HG03354 (cell line): ENCODE results near the gene RNF144A.

Source experiments
- ATAC-seq: cut with Tn5 transposase; IDR thresholded peaks from one replicate; pipeline ENCODE4 v1.9.1; 2021; ENCODE audit warnings: mild to moderate bottlenecking; ENCODE audit not compliant: unreplicated experiment, poor library complexity, severe bottlenecking

RNF144A gene

GRCh38 chr2:7016148-7016547, 98.9 kb downstream of the RNF144A start:
- ATAC-seq: no peak

DNA sequence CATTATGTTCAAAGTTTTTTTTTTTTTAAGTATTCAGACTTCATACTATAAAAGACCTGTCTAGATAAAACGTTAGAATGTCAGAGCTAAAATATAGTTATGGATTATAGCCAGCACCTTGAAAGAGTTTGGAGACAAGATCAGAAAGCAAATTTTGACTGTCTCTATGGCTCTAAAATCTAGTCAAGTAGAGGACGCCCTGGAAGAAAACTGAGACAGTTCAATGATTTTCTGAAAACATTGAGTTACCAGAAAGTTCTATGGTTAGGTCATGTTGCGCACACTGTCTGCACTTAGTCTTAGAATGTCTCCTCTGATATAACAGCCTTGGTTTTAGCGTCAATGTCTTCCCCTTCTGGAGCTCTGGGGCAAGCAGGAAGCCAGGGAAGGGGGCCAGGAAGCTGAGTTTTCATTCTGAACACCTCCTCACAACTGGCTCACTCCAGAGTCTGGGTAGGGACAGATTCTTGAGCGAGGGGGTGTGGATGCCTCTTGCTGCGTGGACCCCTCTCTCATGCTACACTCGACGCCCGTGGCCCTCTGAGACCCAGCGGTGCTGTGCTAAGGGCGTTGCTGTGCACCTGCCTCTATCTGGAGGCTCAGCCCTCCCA, 99.5 kb downstream of the RNF144A start:
- ATAC-seq: no peak

DNA sequence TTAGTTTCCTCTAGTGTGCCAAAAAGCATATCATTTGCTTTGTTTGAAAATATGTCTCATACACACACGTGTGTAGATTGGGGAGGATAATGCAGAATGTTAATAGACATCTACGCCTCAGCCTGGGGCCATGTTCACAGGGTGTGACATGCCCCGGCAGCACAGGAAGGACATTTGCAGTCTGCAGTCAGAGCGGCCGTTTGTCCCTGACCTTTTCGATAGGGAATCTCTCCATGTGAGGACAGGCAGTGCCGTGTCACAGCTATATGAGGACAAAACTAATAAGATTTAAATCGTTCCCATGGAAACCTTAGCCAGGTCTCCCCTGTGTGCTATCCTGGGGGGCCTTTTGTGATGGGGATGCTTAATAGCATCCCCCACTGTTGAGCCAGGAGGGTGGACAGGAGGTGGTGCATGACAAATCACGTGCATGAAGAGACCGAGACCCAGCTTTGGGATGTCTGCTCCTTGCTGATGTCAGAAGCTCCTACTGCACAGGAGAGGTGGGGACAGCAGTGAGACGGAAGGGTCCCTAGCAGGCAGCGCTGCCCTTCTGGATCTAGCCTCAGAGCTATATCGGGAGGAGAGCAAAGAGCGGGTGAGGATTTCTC, 100.6 kb downstream of the RNF144A start:
- no peak for ATAC-seq

- no peak for ATAC-seq
Measured at GRCh38 chr2:7018282-7018701, 101.1 kb downstream of the RNF144A start.

- ATAC-seq: no peak
Measured at GRCh38 chr2:7018767-7019166, 101.6 kb downstream of the RNF144A start.

- no peak for ATAC-seq
Measured at GRCh38 chr2:7019191-7019590, 102.0 kb downstream of the RNF144A start.

GRCh38 chr2:7020059-7020458, 102.8 kb downstream of the RNF144A start:
- ATAC-seq: no peak

GRCh38 chr2:7020468-7020867, 103.3 kb downstream of the RNF144A start:
- ATAC-seq: no peak

DNA sequence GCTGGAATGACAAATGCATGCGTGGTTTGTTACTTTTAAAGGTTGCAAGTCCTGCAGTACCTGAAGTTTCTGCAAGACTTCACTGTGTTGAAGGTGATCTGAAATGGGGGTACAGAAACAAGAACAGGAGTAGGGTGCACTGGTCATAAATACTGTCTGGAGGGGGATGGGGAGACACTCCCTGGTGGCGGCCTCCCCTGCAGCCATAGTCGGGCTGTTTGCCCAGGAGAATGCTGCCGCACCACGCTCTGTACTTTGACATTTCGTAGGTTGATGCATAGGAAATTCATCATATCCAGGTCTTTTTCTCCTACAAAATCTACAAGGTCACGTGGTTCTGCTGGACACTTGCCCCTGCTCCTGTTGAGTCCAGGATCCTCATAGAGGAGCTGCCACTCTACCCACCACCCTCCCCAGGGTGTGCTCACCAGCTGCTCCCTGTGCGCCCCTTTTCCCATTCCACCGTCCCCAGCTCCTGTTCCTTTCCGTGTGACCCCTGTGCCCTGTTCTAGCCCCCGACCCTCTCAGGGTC, 103.8 kb downstream of the RNF144A start:
- no peak for ATAC-seq

DNA sequence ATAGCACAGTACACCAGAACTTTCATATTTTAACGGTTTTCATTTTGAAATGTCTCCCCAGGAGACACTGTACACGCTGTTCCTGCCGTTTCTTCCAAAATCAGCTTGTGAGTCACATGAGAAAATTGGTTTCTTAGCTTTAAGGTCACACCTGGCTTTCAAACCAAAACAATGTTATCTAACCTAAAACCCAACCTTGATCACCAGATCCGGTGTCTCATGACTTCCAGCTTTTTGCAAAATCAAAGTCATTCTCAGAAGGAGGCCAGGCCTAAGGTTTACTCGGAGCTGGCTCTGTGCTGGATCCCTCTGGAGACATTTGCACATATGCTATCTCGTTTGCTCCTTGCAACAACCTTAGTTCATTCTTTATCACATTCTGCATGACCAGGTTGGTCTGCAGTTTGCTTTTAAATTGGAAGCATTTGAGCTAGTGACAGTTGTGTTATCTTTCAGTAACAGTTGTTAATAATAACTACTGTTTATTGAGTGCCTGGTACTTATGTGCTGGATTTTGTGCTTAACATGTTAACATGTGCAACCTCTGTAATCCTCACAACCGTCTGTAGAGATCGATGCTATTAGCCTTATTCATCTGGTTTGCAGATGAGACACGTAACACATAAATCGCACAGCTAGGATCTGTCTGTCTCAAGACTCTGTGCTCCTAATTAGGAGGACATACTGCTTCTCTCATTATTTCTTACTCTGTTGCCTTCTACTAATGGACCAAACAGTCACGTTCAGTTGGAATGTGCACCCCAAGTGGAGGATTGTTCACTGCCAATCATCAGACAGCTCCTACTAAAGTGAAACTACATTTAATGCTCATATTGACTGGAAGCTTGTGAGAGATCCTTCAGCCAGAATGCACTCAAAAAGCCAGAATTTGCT, 105.5 kb downstream of the RNF144A start:
- no peak for ATAC-seq

GRCh38 chr2:7023542-7023941, 106.3 kb downstream of the RNF144A start:
- ATAC-seq: no peak

GRCh38 chr2:7024261-7024660, 107.0 kb downstream of the RNF144A start:
- no peak for ATAC-seq

GRCh38 chr2:7025082-7025481, 107.9 kb downstream of the RNF144A start:
- ATAC-seq: no peak

DNA sequence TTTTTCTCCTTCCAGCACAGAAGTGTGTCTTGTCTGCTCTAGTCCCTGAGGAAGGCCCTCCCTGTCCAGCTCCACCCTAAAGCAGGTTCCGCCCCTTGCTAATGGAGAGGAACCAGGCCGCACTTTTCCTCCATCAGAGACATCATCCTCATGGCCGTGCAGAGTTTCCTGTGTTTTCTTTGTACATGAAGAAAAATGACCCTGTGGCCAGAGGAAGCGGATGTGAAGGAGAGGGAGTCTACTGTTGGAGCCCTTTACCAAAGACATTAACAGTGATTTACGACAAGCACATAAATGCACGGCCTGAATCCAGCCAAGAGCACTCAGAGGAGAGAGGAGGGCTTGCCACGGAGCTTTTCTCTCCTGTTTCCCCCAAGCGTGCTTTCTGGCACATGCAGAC, 109.5 kb downstream of the RNF144A start:
- ATAC-seq: no peak

DNA sequence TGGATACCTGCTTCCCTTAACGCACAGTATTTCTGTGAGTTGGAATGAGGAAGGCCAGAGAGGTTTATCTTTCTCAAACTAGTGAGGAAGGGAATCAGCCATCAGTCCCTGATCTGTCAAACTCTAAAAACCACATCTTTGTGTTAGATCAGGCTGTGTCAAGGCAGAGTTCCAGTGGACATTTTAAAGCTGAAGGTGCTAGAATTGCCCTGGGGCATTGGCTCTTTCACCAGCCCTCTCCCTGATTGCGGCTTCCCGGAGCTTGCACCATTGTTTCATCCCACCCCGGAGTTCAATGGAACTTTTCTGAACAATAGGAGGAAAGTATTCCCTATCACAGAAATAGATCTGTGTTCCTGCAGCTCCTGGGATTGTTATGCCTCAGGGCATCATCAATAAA, 110.2 kb downstream of the RNF144A start:
- ATAC-seq: no peak

- no peak for ATAC-seq
Measured at GRCh38 chr2:7027956-7028655, 110.9 kb downstream of the RNF144A start.

DNA sequence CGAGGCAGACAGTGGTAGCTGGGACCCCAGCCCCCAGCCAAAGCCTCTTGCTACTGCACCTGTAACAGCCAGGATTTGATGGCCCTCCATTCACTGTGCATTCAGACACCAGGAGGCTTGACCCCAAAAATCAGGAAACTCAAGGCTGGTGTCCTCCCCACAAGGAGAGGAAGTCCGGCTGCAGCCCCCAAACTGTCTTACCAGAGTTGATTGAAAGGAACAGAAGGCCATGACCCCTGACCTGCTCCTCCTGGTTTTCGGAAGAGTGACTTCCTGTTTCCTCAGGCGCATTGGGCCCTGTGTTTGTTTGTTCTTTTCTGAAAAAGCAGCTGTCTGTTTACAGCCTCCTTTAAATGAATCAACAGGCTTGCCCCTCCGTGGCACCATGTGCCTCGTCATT, 111.6 kb downstream of the RNF144A start:
- ATAC-seq: no peak

GRCh38 chr2:7029291-7030059, 112.3 kb downstream of the RNF144A start:
- no peak for ATAC-seq

DNA sequence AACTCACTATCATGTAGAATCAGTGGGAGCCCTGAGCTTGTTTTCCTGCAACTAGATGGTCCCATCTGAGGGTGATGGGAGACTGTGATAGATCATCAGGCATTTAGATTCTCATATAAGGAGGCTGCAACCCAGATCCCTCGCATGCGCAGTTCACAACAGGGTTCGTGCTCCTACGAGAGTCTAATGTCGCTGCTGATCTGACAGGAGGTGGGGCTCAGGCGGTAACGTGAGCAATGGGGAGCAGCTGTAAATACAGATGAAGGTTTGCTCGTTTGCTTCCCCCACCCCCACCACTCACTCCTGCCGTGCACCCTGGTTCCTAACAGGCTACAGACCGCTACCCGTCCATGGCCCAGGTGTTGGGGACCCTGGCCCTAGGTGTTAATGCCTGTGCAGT, 113.6 kb downstream of the RNF144A start:
- ATAC-seq: no peak
